ENCODE data around the gene HEATR5A.
"Not testable (repeated sequence)": the region's sequence is repeated elsewhere in the genome, so short reads cannot be mapped to it uniquely, and the experiment has no call there.

Gene HEATR5A

GRCh38 chr14:31319701-31320100 is 100.6 kb downstream of the HEATR5A start:
- no peak overlapping the region for H3K9ac ChIP-seq (ENCODE audit: low read length)
- H3K9me3 ChIP-seq (ENCODE audit: low read length): no peaks in the 10 kb centered on the region
- no peak overlapping the region for H3K4me3 ChIP-seq (ENCODE audit: low read depth in 1 of 2, low read length in 2 of 2)
- H3K36me3 ChIP-seq (ENCODE audit: insufficient read depth, low read length): peaks cover 24% of the 10 kb centered on the region
- no peak overlapping the region for H3K27ac ChIP-seq (ENCODE audit: low read depth, low read length)
- H3K4me1 ChIP-seq (ENCODE audit: insufficient read depth, low read length): no peaks in the 10 kb centered on the region
- H3K27me3 ChIP-seq (ENCODE audit: control insufficient read depth in 1 of 2, insufficient read depth in 2 of 2, low read length in 2 of 2): no peaks in the 10 kb centered on the region

DNA sequence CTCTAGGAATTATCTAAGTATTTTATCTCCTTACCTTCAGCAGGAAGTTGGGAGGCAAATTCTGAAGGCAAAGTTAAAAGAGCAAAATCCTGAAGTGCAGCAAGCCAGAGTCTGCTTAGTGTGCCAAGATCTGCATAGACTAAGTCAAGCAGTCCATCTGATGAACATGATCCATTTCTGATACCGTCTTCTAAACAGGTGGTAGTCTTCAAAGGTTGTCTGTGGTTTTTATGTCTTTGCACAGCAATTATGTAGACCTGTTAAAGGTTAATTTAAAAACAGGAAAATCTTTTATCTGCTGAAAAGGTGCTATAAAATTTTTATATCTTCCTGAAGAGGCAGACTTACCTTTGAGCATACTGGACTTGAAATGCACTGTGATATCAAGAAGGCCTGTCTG is 107.4 kb downstream of the HEATR5A start:
- Histone ChIP-seq H3K27ac (ENCODE audit: low read depth, low read length) (no peak overlapping the region), H3K9ac (ENCODE audit: low read length) (no peak overlapping the region), H3K27me3 (ENCODE audit: control insufficient read depth in 1 of 2, insufficient read depth in 2 of 2, low read length in 2 of 2) (no peaks in the 10 kb centered on the region), H3K36me3 (ENCODE audit: insufficient read depth, low read length) (peaks cover 37% of the 10 kb centered on the region), H3K9me3 (ENCODE audit: low read length) (no peaks in the 10 kb centered on the region), H3K4me1 (ENCODE audit: insufficient read depth, low read length) (no peaks in the 10 kb centered on the region), H3K4me3 (ENCODE audit: low read depth in 1 of 2, low read length in 2 of 2) (no peak overlapping the region)

DNA sequence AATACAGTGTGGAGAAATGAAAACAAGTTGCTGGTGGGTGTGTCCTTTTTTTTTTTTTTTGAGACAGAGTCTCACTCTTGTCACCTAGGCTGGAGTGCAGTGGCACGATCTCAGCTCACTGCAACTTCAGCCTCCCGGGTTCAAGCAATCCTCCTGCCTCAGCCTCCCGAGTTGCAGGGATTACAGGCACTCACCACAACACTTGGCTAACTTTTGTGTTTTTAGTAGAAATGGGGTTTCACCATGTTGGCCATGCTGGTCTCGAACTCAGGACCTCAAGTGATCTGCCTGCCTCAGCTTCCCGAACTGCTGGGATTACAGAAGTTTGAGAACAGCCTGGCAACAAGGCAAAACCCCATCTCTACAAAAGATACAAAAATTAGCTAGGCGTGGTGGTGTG is 108.0 kb downstream of the HEATR5A start:
- not testable (repeated sequence) for H3K4me1 ChIP-seq (ENCODE audit: insufficient read depth, low read length); H3K4me3 ChIP-seq (ENCODE audit: low read depth in 1 of 2, low read length in 2 of 2); H3K9me3 ChIP-seq (ENCODE audit: low read length); H3K27me3 ChIP-seq (ENCODE audit: control insufficient read depth in 1 of 2, insufficient read depth in 2 of 2, low read length in 2 of 2); H3K27ac ChIP-seq (ENCODE audit: low read depth, low read length); H3K9ac ChIP-seq (ENCODE audit: low read length)
- H3K36me3 ChIP-seq (ENCODE audit: insufficient read depth, low read length): peaks cover 36% of the 10 kb centered on the region

DNA sequence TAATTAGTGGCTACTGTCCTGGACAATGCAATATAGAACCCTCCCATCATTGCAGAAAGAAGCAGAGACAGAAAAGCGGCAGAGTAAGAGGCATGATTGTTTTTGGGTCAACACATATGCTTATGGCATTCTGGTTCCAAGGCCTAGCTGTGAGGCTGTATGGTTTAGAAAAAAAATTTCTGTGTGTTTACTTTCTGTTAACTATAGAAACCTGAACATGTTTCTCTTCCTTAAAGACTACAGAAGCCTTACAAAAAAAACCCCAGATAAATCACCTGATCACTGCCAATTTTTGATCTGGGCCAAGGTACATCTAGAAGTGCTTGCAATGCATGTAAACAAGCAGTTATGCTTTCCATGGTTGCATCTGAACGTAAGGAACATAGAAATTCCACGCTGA is 112.7 kb downstream of the HEATR5A start:
- Histone ChIP-seq H3K9me3 (ENCODE audit: low read length) (no peaks in the 10 kb centered on the region), H3K36me3 (ENCODE audit: insufficient read depth, low read length) (peaks cover 50% of the 10 kb centered on the region), H3K9ac (ENCODE audit: low read length) (no peak overlapping the region), H3K27me3 (ENCODE audit: control insufficient read depth in 1 of 2, insufficient read depth in 2 of 2, low read length in 2 of 2) (no peaks in the 10 kb centered on the region), H3K4me3 (ENCODE audit: low read depth in 1 of 2, low read length in 2 of 2) (no peak overlapping the region), H3K27ac (ENCODE audit: low read depth, low read length) (no peak overlapping the region), H3K4me1 (ENCODE audit: insufficient read depth, low read length) (no peaks in the 10 kb centered on the region)

- Histone ChIP-seq H3K36me3 (ENCODE audit: insufficient read depth, low read length) (peaks cover 46% of the 10 kb centered on the region), H3K9me3 (ENCODE audit: low read length) (no peaks in the 10 kb centered on the region), H3K4me3 (ENCODE audit: low read depth in 1 of 2, low read length in 2 of 2) (no peak overlapping the region), H3K9ac (ENCODE audit: low read length) (no peak overlapping the region), H3K4me1 (ENCODE audit: insufficient read depth, low read length) (no peaks in the 10 kb centered on the region), H3K27me3 (ENCODE audit: control insufficient read depth in 1 of 2, insufficient read depth in 2 of 2, low read length in 2 of 2) (no peaks in the 10 kb centered on the region), H3K27ac (ENCODE audit: low read depth, low read length) (no peak overlapping the region)
These were observed 113.2 kb downstream of the HEATR5A start for GRCh38 chr14:31307198-31307597.

DNA sequence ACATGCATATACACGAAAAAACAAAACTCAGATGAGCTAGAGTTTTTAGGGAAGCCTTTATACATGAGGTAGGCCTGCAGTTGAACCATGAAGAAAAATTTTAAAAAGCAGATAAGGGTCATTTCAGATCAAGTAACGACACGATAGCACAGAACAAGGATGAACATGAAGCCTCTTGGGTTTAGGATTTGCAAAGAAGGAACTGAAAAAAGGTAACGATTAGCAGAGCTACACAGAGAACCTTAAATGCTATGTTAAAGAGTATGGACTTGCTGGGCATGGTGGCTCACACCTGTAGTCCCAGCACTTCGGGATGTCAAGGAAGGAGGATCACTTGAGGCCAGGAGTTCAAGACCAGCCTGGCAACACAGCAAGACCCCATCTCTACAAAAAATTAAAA is 116.7 kb downstream of the HEATR5A start:
- no peak overlapping the region for H3K9ac ChIP-seq (ENCODE audit: low read length)
- no peaks in the 10 kb centered on the region for H3K4me1 ChIP-seq (ENCODE audit: insufficient read depth, low read length)
- H3K27me3 ChIP-seq (ENCODE audit: control insufficient read depth in 1 of 2, insufficient read depth in 2 of 2, low read length in 2 of 2): no peaks in the 10 kb centered on the region
- H3K9me3 ChIP-seq (ENCODE audit: low read length): no peaks in the 10 kb centered on the region
- H3K27ac ChIP-seq (ENCODE audit: low read depth, low read length): no peak overlapping the region
- no peak overlapping the region for H3K4me3 ChIP-seq (ENCODE audit: low read depth in 1 of 2, low read length in 2 of 2)
- peaks cover 44% of the 10 kb centered on the region for H3K36me3 ChIP-seq (ENCODE audit: insufficient read depth, low read length)

DNA sequence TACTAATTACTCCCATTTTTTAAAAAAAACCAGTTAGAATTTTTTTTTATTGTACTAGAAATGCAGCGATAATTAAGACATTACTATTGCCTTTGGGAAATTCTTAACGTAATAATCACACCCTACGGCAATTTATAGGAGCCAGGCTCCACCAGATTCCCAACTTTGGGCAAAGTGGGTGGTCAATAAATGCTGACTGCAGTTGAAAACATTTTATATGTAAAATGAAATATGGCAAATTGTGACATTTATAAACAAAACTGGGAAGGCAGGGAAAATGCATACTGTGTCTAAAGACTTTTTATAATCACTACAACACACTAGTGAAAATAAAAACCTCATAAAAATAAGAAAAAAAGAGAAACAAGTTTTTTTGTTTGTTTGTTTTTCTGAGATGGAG is 119.5 kb downstream of the HEATR5A start:
- Histone ChIP-seq H3K36me3 (ENCODE audit: insufficient read depth, low read length) (peaks cover 31% of the 10 kb centered on the region), H3K9me3 (ENCODE audit: low read length) (no peaks in the 10 kb centered on the region), H3K4me1 (ENCODE audit: insufficient read depth, low read length) (no peaks in the 10 kb centered on the region), H3K9ac (ENCODE audit: low read length) (no peak overlapping the region), H3K4me3 (ENCODE audit: low read depth in 1 of 2, low read length in 2 of 2) (no peak overlapping the region), H3K27ac (ENCODE audit: low read depth, low read length) (no peak overlapping the region), H3K27me3 (ENCODE audit: control insufficient read depth in 1 of 2, insufficient read depth in 2 of 2, low read length in 2 of 2) (no peaks in the 10 kb centered on the region)

DNA sequence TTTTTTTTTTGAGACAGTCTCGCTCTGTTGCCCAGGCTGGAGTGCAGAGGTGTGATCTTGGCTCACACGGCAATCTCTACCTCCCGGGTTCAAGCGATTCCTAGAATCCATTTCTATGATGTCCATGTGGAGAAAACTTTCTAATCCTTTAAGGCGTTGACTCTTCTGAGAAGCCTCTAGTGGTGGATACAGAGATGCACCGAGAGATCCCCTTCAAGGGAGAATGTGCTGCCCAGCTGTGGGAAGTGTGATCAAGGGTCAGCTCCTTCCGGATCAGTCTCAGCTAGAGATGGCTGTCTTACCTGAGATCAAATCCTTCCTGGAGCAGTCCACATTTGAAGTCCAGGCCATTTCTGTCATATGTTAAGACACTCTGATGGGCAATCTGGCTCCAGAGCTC is 120.1 kb downstream of the HEATR5A start:
- Histone ChIP-seq H3K9me3 (ENCODE audit: low read length) (no peaks in the 10 kb centered on the region), H3K27me3 (ENCODE audit: control insufficient read depth in 1 of 2, insufficient read depth in 2 of 2, low read length in 2 of 2) (no peaks in the 10 kb centered on the region), H3K4me1 (ENCODE audit: insufficient read depth, low read length) (no peaks in the 10 kb centered on the region), H3K4me3 (ENCODE audit: low read depth in 1 of 2, low read length in 2 of 2) (no peak overlapping the region), H3K27ac (ENCODE audit: low read depth, low read length) (no peak overlapping the region), H3K36me3 (ENCODE audit: insufficient read depth, low read length) (peaks cover 31% of the 10 kb centered on the region), H3K9ac (ENCODE audit: low read length) (no peak overlapping the region)

DNA sequence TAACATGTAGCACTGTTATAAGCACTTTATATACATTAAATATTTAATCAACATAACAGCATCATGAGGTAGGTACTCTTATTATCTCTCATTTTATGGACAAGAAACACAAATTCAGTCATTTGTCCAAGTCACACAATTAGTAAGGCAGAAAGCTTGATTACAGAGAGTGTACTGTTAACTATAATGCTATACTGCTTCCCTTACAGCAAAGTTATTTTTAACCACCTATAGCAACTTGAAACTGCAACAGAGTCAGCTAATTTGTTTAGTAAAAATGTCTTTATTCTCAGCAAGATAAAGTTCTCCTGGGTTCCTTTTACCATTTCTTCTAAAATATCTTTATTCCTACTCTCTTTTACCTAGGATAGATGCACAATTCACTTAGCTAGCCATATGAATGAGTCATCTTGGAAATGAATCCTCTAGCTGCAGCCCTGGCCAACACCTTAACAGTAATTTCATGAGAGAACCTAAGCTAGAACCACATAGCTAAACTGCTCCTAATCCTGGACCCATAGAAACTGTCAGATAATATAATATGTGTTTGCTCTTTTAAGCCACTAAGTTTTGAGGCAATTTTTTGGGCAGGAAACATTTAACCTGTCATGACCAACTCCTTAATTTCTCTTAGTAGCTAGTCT is 122.5 kb downstream of the HEATR5A start:
- no peak overlapping the region for H3K27ac ChIP-seq (ENCODE audit: low read depth, low read length)
- H3K9ac ChIP-seq (ENCODE audit: low read length): no peak overlapping the region
- H3K9me3 ChIP-seq (ENCODE audit: low read length): no peaks in the 10 kb centered on the region
- no peaks in the 10 kb centered on the region for H3K27me3 ChIP-seq (ENCODE audit: control insufficient read depth in 1 of 2, insufficient read depth in 2 of 2, low read length in 2 of 2)
- no peak overlapping the region for H3K4me3 ChIP-seq (ENCODE audit: low read depth in 1 of 2, low read length in 2 of 2)
- H3K36me3 ChIP-seq (ENCODE audit: insufficient read depth, low read length): peaks cover 15% of the 10 kb centered on the region
- H3K4me1 ChIP-seq (ENCODE audit: insufficient read depth, low read length): no peaks in the 10 kb centered on the region

- Histone ChIP-seq H3K4me3 (ENCODE audit: low read depth in 1 of 2, low read length in 2 of 2) (no peak overlapping the region), H3K36me3 (ENCODE audit: insufficient read depth, low read length) (peaks cover 14% of the 10 kb centered on the region), H3K27me3 (ENCODE audit: control insufficient read depth in 1 of 2, insufficient read depth in 2 of 2, low read length in 2 of 2) (no peaks in the 10 kb centered on the region), H3K27ac (ENCODE audit: low read depth, low read length) (no peak overlapping the region), H3K9ac (ENCODE audit: low read length) (no peak overlapping the region), H3K4me1 (ENCODE audit: insufficient read depth, low read length) (no peaks in the 10 kb centered on the region), H3K9me3 (ENCODE audit: low read length) (no peaks in the 10 kb centered on the region)
These were observed 123.2 kb downstream of the HEATR5A start for GRCh38 chr14:31297112-31297511.

DNA sequence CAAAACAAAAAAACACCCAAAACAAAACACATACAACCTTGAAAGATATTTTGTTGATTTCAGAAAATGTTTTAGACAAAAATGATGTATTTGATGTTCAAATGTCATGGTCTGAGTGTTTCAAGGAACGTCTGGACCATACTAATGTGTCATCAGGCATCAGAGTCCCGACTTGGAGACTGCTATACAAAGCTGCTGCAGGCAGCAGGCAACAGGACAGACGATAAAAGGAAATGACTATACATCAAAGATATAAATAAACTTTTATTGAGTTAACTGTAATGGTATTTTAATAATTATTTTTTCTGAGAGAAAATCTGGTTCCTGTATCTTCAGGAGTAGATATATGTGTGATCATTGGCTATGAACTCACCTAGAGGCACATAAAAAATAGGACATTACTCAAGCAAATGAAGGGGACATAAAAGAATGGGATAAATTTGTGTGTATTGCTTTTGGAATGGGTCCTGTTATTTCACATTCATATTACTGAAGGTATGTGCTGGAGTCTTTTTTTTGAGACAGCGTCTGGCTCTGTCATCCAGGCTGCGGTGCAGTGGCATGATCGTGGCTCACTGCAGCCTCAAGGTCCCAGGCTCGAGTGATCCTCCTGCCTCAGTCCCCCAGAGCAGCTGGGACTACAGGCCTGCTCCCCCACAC is 125.5 kb downstream of the HEATR5A start:
- Histone ChIP-seq H3K4me3 (ENCODE audit: low read depth in 1 of 2, low read length in 2 of 2) (no peak overlapping the region), H3K4me1 (ENCODE audit: insufficient read depth, low read length) (no peaks in the 10 kb centered on the region), H3K36me3 (ENCODE audit: insufficient read depth, low read length) (no peaks in the 10 kb centered on the region), H3K27ac (ENCODE audit: low read depth, low read length) (no peak overlapping the region), H3K9me3 (ENCODE audit: low read length) (no peaks in the 10 kb centered on the region), H3K27me3 (ENCODE audit: control insufficient read depth in 1 of 2, insufficient read depth in 2 of 2, low read length in 2 of 2) (no peaks in the 10 kb centered on the region), H3K9ac (ENCODE audit: low read length) (no peak overlapping the region)
